Natural killer cell treated with Interleukin-12 subunit alpha and Interleukin-12 subunit beta and Interleukin-15 and Interleukin-18, amount 100 ng/mL, for 72 hours (primary cell): ENCODE measurements around the gene SPSB1. TPM values are rescaled to one million over a fixed set of nuclear protein-coding genes. Genes with fewer than 3 reads are reported as not detected.

ENCODE experiments used
- ATAC-seq, 2 donors: fragments of 150-1000 bp; cut with Tn5 transposase in 1 of 2; sonication (Bioruptor Pico), chemical (Tn5 transposase) in 1 of 2; 2 replicates each; pipeline ENCODE4 v1.10.0; 2021
- DNase-seq: peaks from one replicate; pipeline ENCODE4 v3.0.0; 2022; ENCODE audit warnings: low spot score
- H3K27ac Mint-ChIP-seq, 2 donors: 1 replicate in 1 of 2; 2 replicates in 1 of 2; pipeline ENCODE4 v1.8.0; 2022; ENCODE audit warnings: mixed read lengths in 2 of 2, mild to moderate bottlenecking in 1 of 2, moderate library complexity in 1 of 2
- H3K27me3 Mint-ChIP-seq, 2 donors: 1 replicate in 1 of 2; 2 replicates in 1 of 2; pipeline ENCODE4 v1.8.0; 2022; ENCODE audit warnings: mixed read lengths in 2 of 2
- H3K36me3 Mint-ChIP-seq: one replicate; pipeline ENCODE4 v1.8.0; 2022; ENCODE audit warnings: mixed read lengths
- H3K4me1 Mint-ChIP-seq, 2 donors: 1 replicate in 1 of 2; 2 replicates in 1 of 2; pipeline ENCODE4 v1.8.0; 2022; ENCODE audit warnings: low read depth in 2 of 2, mixed read lengths in 2 of 2, mild to moderate bottlenecking in 1 of 2
- H3K4me3 Mint-ChIP-seq: one replicate; pipeline ENCODE4 v1.8.0; 2022; ENCODE audit warnings: mixed read lengths
- H3K9me3 Mint-ChIP-seq: 2 replicates; pipeline ENCODE4 v1.8.0; 2022; ENCODE audit warnings: mixed read lengths
- total RNA-seq, 2 donors: library from RNA; stranded (reverse); gene quantifications; one replicate each; pipeline ENCODE4 v1.2.3, GENCODE V29; 2022

The SPSB1 gene
- total RNA-seq, 2 donors from 2014 or later: 0.78 to 1.4 TPM

DNA sequence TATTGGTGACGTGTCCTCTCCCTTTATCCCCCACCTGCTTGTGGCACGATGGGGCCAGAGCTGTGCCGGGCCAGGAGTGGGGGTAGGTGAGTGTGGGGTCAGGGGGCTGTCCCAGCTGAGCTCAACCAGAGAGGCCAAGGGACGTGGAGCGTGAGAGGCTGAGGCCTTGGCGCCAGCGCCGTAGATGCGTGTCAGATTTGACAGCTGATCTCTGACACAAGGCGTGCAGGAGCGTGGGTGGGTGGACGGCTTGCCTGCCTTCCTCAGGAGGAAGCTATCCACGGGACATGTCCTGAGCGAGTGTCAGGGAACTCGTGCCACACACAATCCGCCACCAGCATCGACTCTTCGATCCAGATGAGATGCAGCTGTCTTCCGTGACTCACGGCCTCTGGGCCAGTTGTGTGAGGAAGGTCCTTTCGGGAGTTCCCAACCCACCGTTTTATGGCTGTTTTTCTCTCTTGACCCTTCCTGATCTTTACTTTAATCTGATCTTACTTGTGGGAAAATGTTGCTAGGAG, 56.7 kb downstream of the SPSB1 start:
- DNase-seq: no peak
- ATAC-seq: no peak

DNA sequence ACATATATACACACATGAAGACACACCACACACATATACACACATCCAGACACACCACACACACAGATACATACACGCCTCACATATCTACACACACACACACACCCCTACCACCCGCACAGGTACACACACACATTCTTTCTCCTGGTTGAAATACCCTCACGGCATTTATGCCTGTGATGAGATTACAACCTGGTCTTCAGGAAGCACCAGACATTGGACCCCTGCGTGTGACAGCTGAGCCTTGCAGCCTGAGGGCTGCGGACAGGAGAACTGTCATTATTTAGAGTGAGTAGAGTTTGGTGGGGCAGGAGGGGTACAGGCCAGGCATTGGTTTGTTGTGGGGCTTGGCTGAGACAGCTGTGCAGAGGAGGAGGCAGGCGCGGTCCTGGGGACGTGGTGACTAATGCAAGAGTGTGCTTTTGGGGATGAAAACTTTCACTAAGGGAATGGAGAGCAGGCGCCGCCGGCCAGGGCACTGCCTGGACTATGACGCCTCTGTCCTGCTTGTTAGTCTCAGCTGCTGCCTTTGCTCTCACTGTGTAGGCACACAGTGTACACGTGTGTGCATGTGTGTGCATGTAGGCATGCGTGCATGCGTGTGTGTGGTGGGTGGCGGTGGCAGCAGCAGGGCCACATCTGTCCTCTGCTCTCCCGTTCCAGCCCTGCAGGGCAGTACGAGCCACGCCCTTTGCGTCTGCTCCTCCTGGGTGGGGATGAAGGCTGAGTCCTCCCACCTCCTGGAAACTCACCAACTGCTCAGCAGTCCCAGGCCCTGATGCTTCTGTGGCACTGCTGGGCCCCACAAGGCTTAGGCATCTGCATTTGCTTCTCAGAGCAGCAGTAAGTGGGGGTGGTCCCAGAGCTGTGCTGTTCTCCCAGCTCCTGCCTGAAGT, 57.6 kb downstream of the SPSB1 start:
- H3K27ac Mint-ChIP-seq: no peak overlapping the region
- H3K27me3 Mint-ChIP-seq: no peaks in the 10 kb centered on the region
- ATAC-seq (peak in 1 of 2 donors; percentile 20), DNase-seq (no peak)
- no peaks in the 10 kb centered on the region for H3K4me1 Mint-ChIP-seq
- no peaks in the 10 kb centered on the region for H3K36me3 Mint-ChIP-seq
- no peaks in the 10 kb centered on the region for H3K9me3 Mint-ChIP-seq
- no peak overlapping the region for H3K4me3 Mint-ChIP-seq

More for the DNA sequence above, 56.7 kb downstream of the SPSB1 start:
- Mint-ChIP-seq H3K4me3 (no peak overlapping the region), H3K27me3 (no peaks in the 10 kb centered on the region), H3K36me3 (no peaks in the 10 kb centered on the region), H3K9me3 (no peaks in the 10 kb centered on the region), H3K4me1 (no peaks in the 10 kb centered on the region), H3K27ac (no peak overlapping the region)

DNA sequence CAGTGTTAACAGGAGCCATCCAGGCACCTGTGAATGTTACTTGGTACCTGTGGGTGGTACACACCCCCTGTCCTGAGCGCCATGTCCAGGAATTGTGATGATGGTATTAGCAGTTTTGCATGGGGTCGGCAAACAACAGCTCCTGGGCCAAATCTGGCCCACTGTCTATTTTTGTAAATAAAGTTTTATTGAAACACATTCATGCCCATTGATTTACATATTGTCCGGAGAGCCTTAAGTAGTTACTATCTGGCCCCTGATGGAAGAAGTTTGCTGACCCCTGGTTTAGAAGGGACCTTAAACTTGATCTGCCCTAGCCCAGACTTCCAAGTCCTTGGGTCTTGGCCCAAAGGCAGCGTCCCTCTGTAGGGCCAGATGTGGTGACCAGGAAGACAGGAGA, 58.3 kb downstream of the SPSB1 start:
- H3K27ac Mint-ChIP-seq: no peak overlapping the region

DNA sequence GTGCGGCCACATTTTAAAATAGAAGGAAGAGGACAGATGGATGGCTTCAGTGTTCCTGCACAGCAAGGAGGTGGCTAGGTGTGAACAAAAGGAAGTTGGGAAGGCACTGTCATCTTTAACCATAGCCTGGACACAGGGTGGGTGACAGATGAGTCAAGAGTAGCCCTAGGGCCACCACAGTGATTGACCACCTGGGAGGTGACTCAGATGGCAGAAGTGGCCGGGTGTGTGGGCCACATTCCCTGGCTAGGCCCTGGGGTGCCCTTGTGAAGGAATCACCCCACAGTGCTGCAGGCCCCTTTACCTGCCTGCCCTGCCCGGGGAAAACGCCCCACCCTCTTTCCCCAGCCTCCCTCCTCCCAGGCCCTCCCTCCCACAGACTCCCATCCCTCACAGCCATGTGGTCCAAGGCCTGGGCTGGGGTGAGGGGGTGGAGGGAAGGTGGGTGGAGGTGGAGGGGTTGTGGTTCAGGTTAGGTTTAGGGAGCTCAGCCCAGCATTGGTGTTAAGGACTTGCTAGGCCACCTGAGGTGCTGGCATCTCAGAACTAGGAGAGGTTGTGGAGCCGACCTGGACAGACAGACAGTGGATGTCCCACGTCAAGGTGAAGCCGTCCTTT, 59.1 kb downstream of the SPSB1 start:
- Mint-ChIP-seq H3K27me3 (peaks cover 0 to 2% of the 10 kb centered on the region in 2 donors), H3K36me3 (no peaks in the 10 kb centered on the region), H3K4me1 (no peaks in the 10 kb centered on the region), H3K9me3 (no peaks in the 10 kb centered on the region), H3K4me3 (no peak overlapping the region), H3K27ac (no peak overlapping the region)
- ATAC-seq (no peak), DNase-seq (no peak)

More for the DNA sequence above, 58.3 kb downstream of the SPSB1 start:
- no peak overlapping the region for H3K4me3 Mint-ChIP-seq
- no peaks in the 10 kb centered on the region for H3K27me3 Mint-ChIP-seq
- ATAC-seq: no peak
- H3K9me3 Mint-ChIP-seq: no peaks in the 10 kb centered on the region
- no peak for DNase-seq
- no peaks in the 10 kb centered on the region for H3K36me3 Mint-ChIP-seq
- no peaks in the 10 kb centered on the region for H3K4me1 Mint-ChIP-seq

DNA sequence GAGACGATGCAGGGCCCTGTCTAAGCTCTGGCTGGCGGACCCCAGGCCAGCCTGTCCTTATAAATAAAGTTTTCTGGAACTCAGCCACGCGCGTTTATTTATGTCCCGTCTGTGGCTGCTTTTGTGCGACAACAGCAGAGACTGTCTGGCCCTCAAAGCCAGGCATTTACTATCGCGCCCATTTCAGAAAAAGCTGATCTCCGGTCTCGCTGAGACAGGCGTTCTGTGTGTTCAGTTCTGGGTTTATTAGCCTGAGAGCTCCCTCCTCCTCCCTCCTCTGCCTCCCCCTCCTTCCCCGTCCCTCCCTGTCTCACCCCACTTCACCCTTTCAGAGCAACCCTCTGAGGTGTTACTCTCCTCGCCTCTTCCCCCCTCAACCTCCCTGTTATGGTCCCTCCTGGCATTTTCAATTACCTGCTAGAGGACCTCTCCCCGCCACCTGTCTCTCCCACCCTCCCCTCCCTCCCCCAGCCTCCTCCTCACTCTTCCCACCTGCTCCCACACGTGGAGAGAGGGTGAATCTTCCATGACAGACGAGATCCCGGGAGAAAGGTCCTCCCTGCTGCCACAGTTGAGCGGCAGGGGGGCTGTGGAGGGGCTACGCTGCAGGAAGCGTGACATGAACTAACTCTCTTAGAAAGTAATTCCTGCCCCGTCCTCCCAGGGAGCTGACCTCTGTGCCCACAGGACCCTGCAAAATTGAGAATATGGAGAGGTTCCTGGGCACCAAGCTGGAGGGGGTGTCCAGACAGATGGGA, 59.9 kb downstream of the SPSB1 start:
- no peak for DNase-seq
- H3K27me3 Mint-ChIP-seq: peaks cover 0 to 2% of the 10 kb centered on the region in 2 donors
- H3K4me1 Mint-ChIP-seq: no peaks in the 10 kb centered on the region
- H3K4me3 Mint-ChIP-seq: no peak overlapping the region
- H3K36me3 Mint-ChIP-seq: no peaks in the 10 kb centered on the region
- ATAC-seq: no peak
- H3K27ac Mint-ChIP-seq: no peak overlapping the region
- no peaks in the 10 kb centered on the region for H3K9me3 Mint-ChIP-seq

DNA sequence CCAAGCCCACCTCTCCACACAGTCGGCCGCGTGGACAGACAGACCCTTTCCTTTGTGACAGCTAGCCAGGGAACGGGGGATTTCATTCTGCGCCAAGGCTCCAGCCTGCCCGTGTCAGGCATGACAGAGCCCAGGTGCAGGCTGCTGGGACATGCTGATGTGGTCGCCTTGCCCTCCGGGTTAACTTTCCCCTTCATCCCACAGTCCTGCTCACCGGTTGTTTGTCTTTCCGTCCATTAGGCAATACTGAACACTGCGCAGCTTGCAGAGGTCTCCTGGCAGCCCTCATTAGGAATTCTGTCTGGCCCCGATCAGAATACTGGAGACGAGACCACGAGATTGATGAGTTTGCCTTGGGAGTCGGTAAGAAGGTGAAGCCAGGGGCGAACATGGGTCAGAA, 62.8 kb downstream of the SPSB1 start:
- H3K36me3 Mint-ChIP-seq: no peaks in the 10 kb centered on the region

DNA sequence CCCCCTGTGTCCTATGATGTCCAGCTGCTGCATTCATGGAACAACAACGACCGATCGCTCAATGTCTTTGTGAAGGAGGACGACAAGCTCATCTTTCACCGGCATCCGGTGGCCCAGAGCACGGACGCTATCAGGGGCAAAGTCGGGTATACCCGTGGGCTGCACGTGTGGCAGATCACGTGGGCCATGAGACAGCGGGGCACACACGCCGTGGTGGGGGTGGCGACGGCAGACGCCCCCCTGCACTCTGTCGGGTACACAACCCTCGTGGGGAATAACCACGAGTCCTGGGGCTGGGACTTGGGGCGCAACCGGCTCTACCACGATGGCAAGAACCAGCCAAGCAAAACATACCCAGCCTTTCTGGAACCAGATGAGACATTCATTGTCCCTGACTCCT, 63.3 kb downstream of the SPSB1 start:
- Mint-ChIP-seq H3K36me3 (no peaks in the 10 kb centered on the region), H3K27me3 (peaks cover 0 to 2% of the 10 kb centered on the region in 2 donors), H3K27ac (no peak overlapping the region), H3K4me3 (no peak overlapping the region), H3K9me3 (no peaks in the 10 kb centered on the region), H3K4me1 (no peaks in the 10 kb centered on the region)
- DNase-seq (no peak), ATAC-seq (no peak)

More for the DNA sequence above, 62.8 kb downstream of the SPSB1 start:
- Mint-ChIP-seq H3K4me3 (no peak overlapping the region), H3K4me1 (no peaks in the 10 kb centered on the region), H3K27ac (no peak overlapping the region), H3K27me3 (peaks cover 0 to 2% of the 10 kb centered on the region in 2 donors), H3K9me3 (no peaks in the 10 kb centered on the region)
- DNase-seq: no peak
- no peak for ATAC-seq

DNA sequence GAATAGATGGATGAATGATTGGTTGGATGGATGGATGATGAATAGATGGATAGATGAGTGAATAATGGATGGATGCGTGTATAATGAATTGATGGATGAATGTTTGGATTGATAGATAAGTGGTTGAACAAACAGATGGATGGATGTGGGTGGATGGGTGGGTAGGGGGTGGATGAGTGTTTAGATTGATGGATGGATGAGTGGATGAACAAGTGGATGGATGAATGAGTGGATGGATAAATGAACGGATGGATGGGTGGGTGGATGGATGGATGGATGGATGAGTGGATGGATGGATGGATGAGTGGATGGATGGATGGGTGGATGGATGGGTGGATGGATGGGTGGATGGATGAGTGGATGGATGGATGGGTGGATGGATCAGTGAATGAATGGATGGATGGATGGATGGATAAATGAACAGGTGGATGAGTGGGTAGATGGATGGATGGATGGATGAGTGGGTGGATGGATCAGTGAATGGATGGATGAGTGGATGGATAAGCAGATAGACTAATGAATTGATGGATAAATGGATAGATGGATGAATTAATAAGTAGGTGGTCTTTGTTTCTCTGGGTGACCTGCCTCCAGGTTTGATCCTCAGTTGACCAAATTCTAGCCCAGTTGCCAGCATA, 64.3 kb downstream of the SPSB1 start:
- Mint-ChIP-seq H3K4me1 (no peaks in the 10 kb centered on the region), H3K27me3 (peaks cover 0 to 2% of the 10 kb centered on the region in 2 donors), H3K9me3 (no peaks in the 10 kb centered on the region), H3K36me3 (no peaks in the 10 kb centered on the region), H3K27ac (no peak overlapping the region), H3K4me3 (no peak overlapping the region)
- ATAC-seq (no peak), DNase-seq (no peak)

DNA sequence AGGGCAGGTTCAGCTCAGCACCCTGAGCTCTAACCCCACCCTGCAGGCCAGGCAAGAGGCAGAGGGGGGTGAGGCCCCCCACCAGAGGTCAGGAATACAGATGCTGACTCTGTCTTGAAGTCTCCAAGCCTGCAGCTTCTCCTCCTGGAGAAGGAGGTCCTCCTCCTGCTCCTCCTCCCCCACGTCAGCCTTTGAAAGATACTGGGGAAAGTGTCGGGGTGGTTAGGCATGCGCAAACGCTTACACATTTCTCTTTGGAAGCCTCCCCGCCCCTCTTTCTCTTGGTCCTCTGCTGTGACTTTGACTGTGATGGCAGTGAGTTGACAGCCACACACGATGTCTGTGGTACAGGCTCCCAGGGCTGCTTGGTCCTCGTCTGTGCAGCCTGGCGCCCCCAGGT, 65.3 kb downstream of the SPSB1 start:
- Mint-ChIP-seq H3K4me3 (no peak overlapping the region), H3K4me1 (no peaks in the 10 kb centered on the region), H3K36me3 (no peaks in the 10 kb centered on the region), H3K9me3 (no peaks in the 10 kb centered on the region), H3K27ac (no peak overlapping the region), H3K27me3 (peaks cover 0 to 2% of the 10 kb centered on the region in 2 donors)
- no peak for ATAC-seq
- no peak for DNase-seq

DNA sequence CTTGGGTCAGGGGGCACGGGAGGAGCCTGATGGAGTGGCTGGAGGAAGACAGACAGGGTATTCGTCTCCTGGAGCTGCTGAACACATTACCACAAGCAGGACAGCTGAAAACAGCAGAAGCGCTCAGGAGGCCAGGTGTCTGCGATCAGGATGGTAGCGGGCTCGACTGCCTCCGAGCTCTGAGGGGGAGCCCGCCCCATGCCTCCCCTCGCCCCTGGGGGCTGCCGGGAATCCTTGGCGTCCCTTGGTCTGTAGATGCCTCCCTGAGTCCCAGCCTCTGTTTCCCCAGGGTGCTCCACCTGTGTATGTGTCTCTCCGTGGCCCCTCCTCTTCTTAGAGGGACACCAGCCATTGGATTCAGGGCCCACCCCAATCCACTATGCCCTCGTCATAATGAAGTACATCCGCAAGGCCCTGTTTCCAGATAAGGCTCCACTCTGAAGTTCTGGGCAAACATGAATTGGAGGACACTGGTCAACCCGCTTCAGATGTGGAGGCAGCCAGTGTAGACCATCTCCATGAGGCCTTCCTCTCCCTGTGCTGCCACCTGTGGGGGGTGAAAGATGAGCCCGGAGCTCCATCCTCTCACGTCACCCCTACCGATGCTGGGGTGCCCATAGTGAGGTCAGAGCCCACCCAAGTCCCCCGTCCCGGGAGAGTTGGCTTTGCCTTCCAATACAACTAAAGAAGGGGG, 67.8 kb downstream of the SPSB1 start:
- H3K4me1 Mint-ChIP-seq: no peaks in the 10 kb centered on the region
- no peak for DNase-seq
- ATAC-seq: no peak
- H3K27ac Mint-ChIP-seq: no peak overlapping the region
- H3K27me3 Mint-ChIP-seq: peaks cover 0 to 2% of the 10 kb centered on the region in 2 donors
- H3K4me3 Mint-ChIP-seq: no peak overlapping the region
- H3K36me3 Mint-ChIP-seq: no peaks in the 10 kb centered on the region
- no peaks in the 10 kb centered on the region for H3K9me3 Mint-ChIP-seq

DNA sequence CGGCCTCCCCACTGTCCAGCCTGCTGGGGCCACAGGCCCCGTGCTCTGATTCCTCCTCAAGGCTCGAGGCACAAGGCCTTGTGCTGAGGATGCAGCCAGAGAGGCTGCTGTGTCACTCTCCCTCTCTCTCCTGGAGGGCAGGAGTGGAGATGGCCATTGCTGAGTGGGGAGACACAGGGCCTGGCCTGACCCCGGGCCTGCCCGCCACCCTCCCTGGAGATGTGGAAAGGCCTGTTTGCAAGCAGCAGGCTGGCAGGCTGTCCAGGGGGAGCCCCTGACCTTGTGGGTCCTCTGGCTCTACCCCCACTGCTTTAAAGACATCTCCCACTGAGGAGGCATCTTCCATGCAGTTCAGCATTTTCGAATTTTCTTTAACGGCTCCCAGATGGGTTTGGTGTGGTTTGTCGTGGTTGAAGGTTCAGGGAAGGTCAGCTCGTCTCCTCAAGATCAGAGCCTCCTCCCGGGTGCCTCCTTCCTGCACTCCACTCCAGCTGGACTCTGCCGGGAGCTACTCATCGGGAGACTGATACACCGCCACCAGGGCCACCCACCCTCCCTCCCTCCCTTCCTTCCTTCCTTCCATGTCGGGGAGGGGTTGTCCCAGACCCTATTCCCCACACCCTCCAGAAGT, 69.1 kb downstream of the SPSB1 start:
- ATAC-seq (no peak), DNase-seq (no peak)
- Mint-ChIP-seq H3K4me1 (no peaks in the 10 kb centered on the region), H3K9me3 (no peaks in the 10 kb centered on the region), H3K27ac (no peak overlapping the region), H3K27me3 (peaks cover 0 to under 1% of the 10 kb centered on the region in 2 donors), H3K36me3 (no peaks in the 10 kb centered on the region), H3K4me3 (no peak overlapping the region)

DNA sequence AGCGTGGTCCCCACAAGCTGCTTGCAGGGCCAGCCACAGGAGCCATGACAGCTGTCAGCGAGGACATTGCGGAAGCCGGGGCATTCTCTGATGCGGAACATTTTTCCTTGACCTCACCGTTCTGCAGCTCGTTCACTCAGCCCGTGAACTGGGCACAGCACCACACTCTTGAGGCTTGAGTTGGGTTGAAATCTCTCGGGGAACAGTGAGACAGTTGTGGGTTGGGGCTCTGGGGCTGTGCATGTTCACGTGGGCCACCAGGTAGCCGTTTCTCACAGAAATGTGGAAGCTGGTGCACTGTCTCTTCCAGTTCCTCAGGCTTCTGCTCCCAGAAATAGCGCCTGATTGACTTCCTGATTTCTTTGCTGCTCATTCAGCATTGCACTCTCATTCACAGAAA, 69.8 kb downstream of the SPSB1 start:
- no peaks in the 10 kb centered on the region for H3K27me3 Mint-ChIP-seq
- ATAC-seq (no peak), DNase-seq (no peak)
- no peaks in the 10 kb centered on the region for H3K36me3 Mint-ChIP-seq
- no peak overlapping the region for H3K27ac Mint-ChIP-seq
- H3K4me1 Mint-ChIP-seq: no peaks in the 10 kb centered on the region
- no peaks in the 10 kb centered on the region for H3K9me3 Mint-ChIP-seq
- H3K4me3 Mint-ChIP-seq: no peak overlapping the region
